ENCODE data around the gene PLXNB1.

DNA sequence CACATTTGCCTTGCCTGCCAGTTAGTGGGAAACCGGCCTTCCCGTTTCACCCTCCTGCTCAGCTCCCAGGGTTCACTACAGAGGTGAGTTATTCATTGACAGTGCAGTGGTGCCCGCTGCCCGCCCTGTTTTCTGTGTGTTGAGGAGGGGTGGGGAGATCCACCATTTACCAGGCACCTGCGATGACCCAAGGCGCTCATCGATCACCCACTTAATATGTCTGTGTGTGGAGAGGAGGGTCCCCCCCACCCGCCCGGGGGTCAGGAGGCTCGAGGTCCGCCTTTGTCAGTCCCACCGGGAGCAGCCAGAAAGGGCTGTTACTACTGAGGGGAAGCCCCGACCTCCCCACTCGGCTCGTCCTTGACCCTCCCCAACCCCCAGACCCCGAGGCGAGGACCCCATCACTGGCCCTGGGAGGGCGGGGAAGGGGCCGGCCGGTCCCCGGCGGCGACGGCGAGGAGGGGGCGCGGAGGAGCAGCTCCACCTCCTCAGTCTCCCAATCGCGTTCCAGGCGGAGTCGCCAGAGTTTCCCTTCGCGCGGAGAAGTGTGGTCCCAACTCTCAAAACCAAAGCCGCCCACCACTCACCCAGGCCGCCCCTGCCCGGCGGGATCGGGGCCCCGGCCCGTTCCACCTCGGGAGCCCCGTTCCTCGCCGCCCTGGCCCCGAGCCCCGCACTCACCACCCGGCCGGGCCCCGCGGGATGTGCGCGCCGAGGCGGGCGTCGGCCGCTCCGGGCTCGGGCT, 1.1 kb downstream of the PLXNB1 start:
- TF ChIP-seq, protein P1, sequence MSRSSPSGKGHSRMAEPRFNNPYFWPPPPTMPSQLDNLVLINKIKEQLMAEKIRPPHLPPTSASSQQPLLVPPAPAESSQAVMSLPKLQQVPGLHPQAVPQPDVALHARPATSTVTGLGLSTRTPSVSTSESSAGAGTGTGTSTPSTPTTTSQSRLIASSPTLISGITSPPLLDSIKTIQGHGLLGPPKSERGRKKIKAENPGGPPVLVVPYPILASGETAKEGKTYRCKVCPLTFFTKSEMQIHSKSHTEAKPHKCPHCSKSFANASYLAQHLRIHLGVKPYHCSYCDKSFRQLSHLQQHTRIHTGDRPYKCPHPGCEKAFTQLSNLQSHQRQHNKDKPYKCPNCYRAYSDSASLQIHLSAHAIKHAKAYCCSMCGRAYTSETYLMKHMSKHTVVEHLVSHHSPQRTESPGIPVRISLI (tag by site-specific recombination; IDR thresholded peaks at IDR 0.05): no peak
- TF ChIP-seq ZNF10 (tag by site-specific recombination; IDR thresholded peaks at IDR 0.05) (no peak), ZNF544 (tag by site-specific recombination; IDR thresholded peaks at IDR 0.05) (no peak), ZNF274 (IDR thresholded peaks at IDR 0.05; ENCODE audit: low read length) (no peak), ZNF274 (tag by site-specific recombination; IDR thresholded peaks at IDR 0.05; ENCODE audit: borderline replicate concordance) (no peak)
- TF ChIP-seq, protein P2, sequence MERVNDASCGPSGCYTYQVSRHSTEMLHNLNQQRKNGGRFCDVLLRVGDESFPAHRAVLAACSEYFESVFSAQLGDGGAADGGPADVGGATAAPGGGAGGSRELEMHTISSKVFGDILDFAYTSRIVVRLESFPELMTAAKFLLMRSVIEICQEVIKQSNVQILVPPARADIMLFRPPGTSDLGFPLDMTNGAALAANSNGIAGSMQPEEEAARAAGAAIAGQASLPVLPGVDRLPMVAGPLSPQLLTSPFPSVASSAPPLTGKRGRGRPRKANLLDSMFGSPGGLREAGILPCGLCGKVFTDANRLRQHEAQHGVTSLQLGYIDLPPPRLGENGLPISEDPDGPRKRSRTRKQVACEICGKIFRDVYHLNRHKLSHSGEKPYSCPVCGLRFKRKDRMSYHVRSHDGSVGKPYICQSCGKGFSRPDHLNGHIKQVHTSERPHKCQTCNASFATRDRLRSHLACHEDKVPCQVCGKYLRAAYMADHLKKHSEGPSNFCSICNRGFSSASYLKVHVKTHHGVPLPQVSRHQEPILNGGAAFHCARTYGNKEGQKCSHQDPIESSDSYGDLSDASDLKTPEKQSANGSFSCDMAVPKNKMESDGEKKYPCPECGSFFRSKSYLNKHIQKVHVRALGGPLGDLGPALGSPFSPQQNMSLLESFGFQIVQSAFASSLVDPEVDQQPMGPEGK (tag by site-specific recombination; IDR thresholded peaks at IDR 0.05): 0 out of 2 replicates have a peak, but pooled peaks have one; percentile 40

Measured in HEK293 (cell line).